WTC11 (cell line): ENCODE results near the gene RUFY2. TPM values are rescaled to one million over a fixed set of nuclear protein-coding genes. Genes with fewer than 3 reads are reported as not detected.

Source experiments
- ATAC-seq: fragments of 200-7000 bp; cut with Tn5 transposase; 2 replicates; pipeline ENCODE4 v1.10.0; 2021; ENCODE audit warnings: mild to moderate bottlenecking, moderate library complexity
- CTCF ChIA-PET: fragments of 300-600 bp; sonication (Branson Sonifier 250); formaldehyde crosslinking; loops from one replicate; lab custom pipeline; 2021; ENCODE audit warnings: antibody characterized with exemption; lab: Charles Lee
- POLR2A ChIA-PET: fragments of 350-600 bp; sonication (Branson Sonifier 250); formaldehyde crosslinking; loops from one replicate; lab custom pipeline; 2021; ENCODE audit warnings: antibody characterized with exemption; lab: Charles Lee
- DNase-seq: peaks from one replicate; pipeline ENCODE4 v3.0.0; 2021; ENCODE audit warnings: low spot score
- H3K27ac Mint-ChIP-seq: 2 replicates; pipeline ENCODE4 v1.8.0; 2021; ENCODE audit warnings: mixed read lengths
- H3K27me3 Mint-ChIP-seq: 2 replicates; pipeline ENCODE4 v1.8.0; 2021; ENCODE audit warnings: low read depth, mild to moderate bottlenecking, moderate library complexity, mixed read lengths
- H3K36me3 Mint-ChIP-seq: 2 replicates; pipeline ENCODE4 v1.8.0; 2021; ENCODE audit warnings: mixed read lengths
- H3K4me1 Mint-ChIP-seq: 2 replicates; pipeline ENCODE4 v1.8.0; 2022; ENCODE audit warnings: mixed read lengths
- H3K4me3 Mint-ChIP-seq: 2 replicates; pipeline ENCODE4 v1.8.0; 2021; ENCODE audit warnings: mild to moderate bottlenecking, moderate library complexity, mixed read lengths
- H3K9me3 Mint-ChIP-seq: 2 replicates; pipeline ENCODE4 v1.8.0; 2021; ENCODE audit warnings: mixed read lengths
- AFF4 ChIP-seq: sonication (generic); formaldehyde crosslinking; IDR thresholded peaks from 2 replicates; pipeline ENCODE4 v1.8.1; 2023; ENCODE audit warnings: mild to moderate bottlenecking, missing genetic modification reagents, borderline replicate concordance
- ARID4B ChIP-seq: sonication (generic); formaldehyde crosslinking; IDR thresholded peaks from 2 replicates; pipeline ENCODE4 v1.8.0; 2023; ENCODE audit warnings: missing genetic modification reagents, mild to moderate bottlenecking, borderline replicate concordance
- CDX4 ChIP-seq: fragments of 250-450 bp; sonication (Bioruptor Pico); IDR thresholded peaks from 2 replicates; pipeline ENCODE4 v1.9.0; 2021; ENCODE audit warnings: moderate library complexity, mild to moderate bottlenecking, inconsistent platforms, borderline replicate concordance
- E2F1 ChIP-seq: sonication (generic); formaldehyde crosslinking; IDR thresholded peaks from 2 replicates; pipeline ENCODE4 v1.8.0; 2022; ENCODE audit warnings: mild to moderate bottlenecking, missing genetic modification reagents
- E2F4 ChIP-seq: sonication (generic); formaldehyde crosslinking; IDR thresholded peaks from 2 replicates; pipeline ENCODE4 v1.8.1; 2022; ENCODE audit warnings: low read depth, mild to moderate bottlenecking, moderate library complexity, missing genetic modification reagents, borderline replicate concordance
- ELF4 ChIP-seq: sonication (generic); formaldehyde crosslinking; IDR thresholded peaks from 2 replicates; pipeline ENCODE4 v1.8.1; 2022; ENCODE audit warnings: low read depth, mild to moderate bottlenecking, moderate library complexity, missing genetic modification reagents
- EMX1 ChIP-seq: fragments of 250-450 bp; sonication (Bioruptor Pico); IDR thresholded peaks from 2 replicates; pipeline ENCODE4 v1.8.0; 2021; ENCODE audit warnings: mild to moderate bottlenecking
- ERG ChIP-seq: fragments of 250-450 bp; sonication (Bioruptor Pico); IDR thresholded peaks from 2 replicates; pipeline ENCODE4 v1.8.0; 2021; ENCODE audit warnings: mild to moderate bottlenecking
- GABPB1 ChIP-seq: sonication (generic); formaldehyde crosslinking; IDR thresholded peaks from 2 replicates; pipeline ENCODE4 v1.8.1; 2023; ENCODE audit warnings: mild to moderate bottlenecking, missing genetic modification reagents
- HMGA2 ChIP-seq: fragments of 250-450 bp; sonication (Bioruptor Pico); IDR thresholded peaks from 2 replicates; pipeline ENCODE4 v1.4.0; 2021; ENCODE audit warnings: mild to moderate bottlenecking, moderate library complexity
- IRF2 ChIP-seq: sonication (generic); formaldehyde crosslinking; IDR thresholded peaks from 2 replicates; pipeline ENCODE4 v1.8.0; 2022; ENCODE audit warnings: low read depth, missing genetic modification reagents, borderline replicate concordance
- MAX ChIP-seq: sonication (generic); formaldehyde crosslinking; IDR thresholded peaks from 2 replicates; pipeline ENCODE4 v1.8.0; 2022; ENCODE audit warnings: mild to moderate bottlenecking, missing genetic modification reagents
- MXD4 ChIP-seq: fragments of 250-450 bp; sonication (Bioruptor Pico); IDR thresholded peaks from 2 replicates; pipeline ENCODE4 v1.8.0; 2021; ENCODE audit warnings: mild to moderate bottlenecking, moderate library complexity, borderline replicate concordance
- MYBL2 ChIP-seq: sonication (generic); formaldehyde crosslinking; IDR thresholded peaks from 2 replicates; pipeline ENCODE4 v1.8.1; 2023; ENCODE audit warnings: mild to moderate bottlenecking, moderate library complexity, missing genetic modification reagents
- NFE2L1 ChIP-seq: sonication (generic); formaldehyde crosslinking; IDR thresholded peaks from 2 replicates; pipeline ENCODE4 v1.8.1; 2023; ENCODE audit warnings: missing genetic modification reagents
- PRRX2 ChIP-seq: fragments of 250-450 bp; sonication (Bioruptor Pico); IDR thresholded peaks from 2 replicates; pipeline ENCODE4 v1.8.0; 2021; ENCODE audit warnings: mild to moderate bottlenecking
- RORB ChIP-seq: fragments of 250-450 bp; sonication (Bioruptor Pico); IDR thresholded peaks from 2 replicates; pipeline ENCODE4 v1.9.0; 2021; ENCODE audit warnings: mild to moderate bottlenecking
- SMAD3 ChIP-seq: sonication (generic); formaldehyde crosslinking; IDR thresholded peaks from 2 replicates; pipeline ENCODE4 v1.8.0; 2022; ENCODE audit warnings: missing genetic modification reagents, mild to moderate bottlenecking, borderline replicate concordance
- TP53 ChIP-seq: sonication (generic); formaldehyde crosslinking; IDR thresholded peaks from 2 replicates; pipeline ENCODE4 v1.8.1; 2023; ENCODE audit warnings: mild to moderate bottlenecking, missing genetic modification reagents
- ZNF416 ChIP-seq: fragments of 250-450 bp; sonication (Bioruptor Pico); IDR thresholded peaks from 2 replicates; pipeline ENCODE4 v1.9.0; 2021; ENCODE audit warnings: mild to moderate bottlenecking, inconsistent platforms
- ZNF423 ChIP-seq: fragments of 250-450 bp; sonication (Bioruptor Pico); IDR thresholded peaks from 2 replicates; pipeline ENCODE4 v2.1.2; 2022; ENCODE audit warnings: mild to moderate bottlenecking, moderate library complexity
- total RNA-seq: library from RNA; stranded (reverse); gene quantifications from 3 replicates; pipeline ENCODE4 v1.2.3, GENCODE V29; 2021

Gene RUFY2
- total RNA-seq, 1 experiment from 2014 or later, result 10.3 TPM

- no peaks in the 10 kb centered on the region for H3K9me3 Mint-ChIP-seq
- H3K4me1 Mint-ChIP-seq, result peaks cover 49% of the 10 kb centered on the region
- TF ChIP-seq ARID4B (CRISPR knock-in tag), result peak; percentile 86
- peak; percentile 69; the same call in 1 of the 2 replicates for TF ChIP-seq ERG
- no peak for TF ChIP-seq E2F4
- TF ChIP-seq TP53 (CRISPR knock-in tag), result no peak
- TF ChIP-seq MYBL2 (CRISPR knock-in tag), result 0 out of 2 replicates have a peak, but pooled peaks have one; percentile 39
- peak; percentile 69; the same call in 1 of the 2 replicates for TF ChIP-seq EMX1 (CRISPR knock-in tag)
- no peak for TF ChIP-seq CDX4
- peak; percentile 54; the same call in 1 of the 2 replicates for TF ChIP-seq GABPB1
- peak; percentile 87 for TF ChIP-seq PRRX2
- no peak for TF ChIP-seq MXD4 (CRISPR knock-in tag)
- no peak for TF ChIP-seq ELF4
- TF ChIP-seq ZNF423 (CRISPR knock-in tag), result no peak
- TF ChIP-seq MAX (CRISPR knock-in tag), result peak; percentile 50
- peak; percentile 19; the same call in 1 of the 2 replicates for TF ChIP-seq NFE2L1 (CRISPR knock-in tag)
- TF ChIP-seq SMAD3 (CRISPR knock-in tag), result no peak
- TF ChIP-seq HMGA2, result 0 out of 2 replicates have a peak, but pooled peaks have one; percentile 22
- TF ChIP-seq RORB, result no peak
- 0 out of 2 replicates have a peak, but pooled peaks have one; percentile 23 for TF ChIP-seq E2F1
- no peak for TF ChIP-seq AFF4 (CRISPR knock-in tag)
- no peak; the same call in 1 of the 2 replicates for TF ChIP-seq IRF2 (CRISPR knock-in tag)
- TF ChIP-seq ZNF416 (CRISPR knock-in tag), result no peak; the same call in 1 of the 2 replicates
These were observed 74.6 kb downstream of the RUFY2 start, which contains the start of gene PBLD for GRCh38 chr10:68332259-68333057. PBLD (minus strand) TSS chr10:68332928; CDS start chr10:68306844, 26,084 bp downstream.

More at GRCh38 chr10:68332259-68333057, 74.6 kb downstream of the RUFY2 start, which contains the start of gene PBLD:
- ChIA-PET POLR2A (interaction anchor here (0.6 to 4.6 kb wide), 29 partner anchors 9 to 733 kb away, joined by 3 to 42 read pairs (median 4); partner anchors contain the start of genes ATOH7 and RUFY2), CTCF (interaction anchor here (0.6 to 2.1 kb wide), 9 partner anchors 16 to 565 kb away, joined by 3 to 16 read pairs (median 4); partner anchors contain the start of gene RUFY2)
- DNase-seq (peak; percentile 79), ATAC-seq (peak; percentile 22)
- Mint-ChIP-seq H3K36me3 (peaks cover 33% of the 10 kb centered on the region), H3K4me3 (peak within 1 kb of the TSS; percentile 99), H3K27ac (peak within 1 kb of the TSS; percentile 99), H3K27me3 (no peaks in the 10 kb centered on the region; the same call in 1 of the 2 replicates)
